ENCODE results near the gene LRRC18. TPM values are rescaled to one million over a fixed set of nuclear protein-coding genes. Genes with fewer than 3 reads are reported as not detected.

The LRRC18 gene
- total RNA-seq, 1 donor from 2014 or later = not detected

GRCh38 chr10:48970046-48970445 is 30.4 kb upstream of the LRRC18 start:
- H3K9me3 Mint-ChIP-seq (ENCODE audit: low read depth) = peaks cover 8% of the 10 kb centered on the region
- H3K27me3 Mint-ChIP-seq (ENCODE audit: low read depth) = peaks cover 29% of the 10 kb centered on the region
- H3K27ac Mint-ChIP-seq (ENCODE audit: unreplicated experiment) = no peak overlapping the region
- no peaks in the 10 kb centered on the region for H3K4me1 Mint-ChIP-seq (ENCODE audit: low read depth)
- no peak for DNase-seq (ENCODE audit: low spot score)
- H3K36me3 Mint-ChIP-seq (ENCODE audit: low read depth) = peaks cover 2% of the 10 kb centered on the region
- H3K4me3 Mint-ChIP-seq (ENCODE audit: unreplicated experiment) = no peak overlapping the region
- no peak for TF ChIP-seq CTCF (IDR thresholded peaks at IDR 0.05)

- H3K27me3 Mint-ChIP-seq (ENCODE audit: low read depth) = peaks cover 28% of the 10 kb centered on the region
- no peak for TF ChIP-seq CTCF (IDR thresholded peaks at IDR 0.05)
- H3K4me3 Mint-ChIP-seq (ENCODE audit: unreplicated experiment) = no peak overlapping the region
- peaks cover 2% of the 10 kb centered on the region for H3K36me3 Mint-ChIP-seq (ENCODE audit: low read depth)
- H3K27ac Mint-ChIP-seq (ENCODE audit: unreplicated experiment) = no peak overlapping the region
- peaks cover 7% of the 10 kb centered on the region for H3K9me3 Mint-ChIP-seq (ENCODE audit: low read depth)
- H3K4me1 Mint-ChIP-seq (ENCODE audit: low read depth) = no peaks in the 10 kb centered on the region
- no peak for DNase-seq (ENCODE audit: low spot score)
Observed at GRCh38 chr10:48968036-48968435, 28.4 kb upstream of the LRRC18 start.

GRCh38 chr10:48965460-48965859 is 25.8 kb upstream of the LRRC18 start:
- peaks cover 24% of the 10 kb centered on the region for H3K27me3 Mint-ChIP-seq (ENCODE audit: low read depth)
- no peaks in the 10 kb centered on the region for H3K4me1 Mint-ChIP-seq (ENCODE audit: low read depth)
- H3K36me3 Mint-ChIP-seq (ENCODE audit: low read depth) = no peaks in the 10 kb centered on the region

GRCh38 chr10:48964038-48964437 is 24.4 kb upstream of the LRRC18 start:
- DNase-seq (ENCODE audit: low spot score) = no peak
- Mint-ChIP-seq H3K4me1 (ENCODE audit: low read depth) (no peaks in the 10 kb centered on the region), H3K36me3 (ENCODE audit: low read depth) (no peaks in the 10 kb centered on the region), H3K4me3 (ENCODE audit: unreplicated experiment) (no peak overlapping the region), H3K27ac (ENCODE audit: unreplicated experiment) (no peak overlapping the region), H3K27me3 (ENCODE audit: low read depth) (peaks cover 24% of the 10 kb centered on the region), H3K9me3 (ENCODE audit: low read depth) (no peaks in the 10 kb centered on the region)
- no peak for TF ChIP-seq CTCF (IDR thresholded peaks at IDR 0.05)

More at GRCh38 chr10:48965460-48965859, 25.8 kb upstream of the LRRC18 start:
- H3K27ac Mint-ChIP-seq (ENCODE audit: unreplicated experiment) = no peak overlapping the region
- H3K4me3 Mint-ChIP-seq (ENCODE audit: unreplicated experiment) = no peak overlapping the region
- H3K9me3 Mint-ChIP-seq (ENCODE audit: low read depth) = no peaks in the 10 kb centered on the region
- no peak for DNase-seq (ENCODE audit: low spot score)
- no peak for TF ChIP-seq CTCF (IDR thresholded peaks at IDR 0.05)

GRCh38 chr10:48958598-48959190 is 19.1 kb upstream of the LRRC18 start:
- no peak overlapping the region for H3K4me3 Mint-ChIP-seq (ENCODE audit: unreplicated experiment)
- no peaks in the 10 kb centered on the region for H3K9me3 Mint-ChIP-seq (ENCODE audit: low read depth)
- H3K27me3 Mint-ChIP-seq (ENCODE audit: low read depth) = peaks cover 13% of the 10 kb centered on the region
- TF ChIP-seq CTCF (IDR thresholded peaks at IDR 0.05) = no peak
- no peak overlapping the region for H3K27ac Mint-ChIP-seq (ENCODE audit: unreplicated experiment)
- H3K36me3 Mint-ChIP-seq (ENCODE audit: low read depth) = no peaks in the 10 kb centered on the region
- no peak for DNase-seq (ENCODE audit: low spot score)
- H3K4me1 Mint-ChIP-seq (ENCODE audit: low read depth) = no peaks in the 10 kb centered on the region
